Panc1 (cell line): Measurements from ENCODE around the gene CHKB. TPM values are rescaled to one million over a fixed set of nuclear protein-coding genes. Genes with fewer than 3 reads are reported as not detected.

Experiments used
- ATAC-seq: fragments of 200-7000 bp; cut with Tn5 transposase; 2 replicates; pipeline ENCODE4 v1.9.1; 2020; ENCODE audit warnings: mild to moderate bottlenecking, moderate library complexity
- BruUV-seq: library from RNA; stranded (reverse); fragments of 400-500 nt; replicated peaks from 2 replicates; lab custom pipeline; 2021; lab: Mats Ljungman, UMichigan
- CTCF ChIA-PET: fragments of 300-600 bp; sonication (Branson Sonifier 250); formaldehyde crosslinking; loops from one replicate; lab custom pipeline; 2022; ENCODE audit warnings: antibody characterized with exemption; lab: Charles Lee
- POLR2A ChIA-PET: fragments of 300-600 bp; sonication (Branson Sonifier 250); formaldehyde crosslinking; loops from one replicate; lab custom pipeline; 2022; ENCODE audit warnings: antibody characterized with exemption; lab: Charles Lee
- DNase-seq: peaks from one replicate; pipeline ENCODE4 v3.0.0-alpha.2; 2010; ENCODE audit warnings: low read depth, low spot score
- H3K27ac ChIP-seq: 2 replicates; pipeline ENCODE4 v1.5.1; 2011; ENCODE audit warnings: mild to moderate bottlenecking, low read length, inconsistent platforms
- H3K27me3 ChIP-seq: fragments of 200-500 bp; sonication (Bioruptor generic); 2 replicates; pipeline ENCODE4 v1.6.0; 2014; ENCODE audit warnings: low read length, inconsistent platforms; ENCODE audit not compliant: control insufficient read depth, insufficient read depth
- H3K36me3 ChIP-seq: fragments of 200-500 bp; sonication (Bioruptor generic); 2 replicates; pipeline ENCODE4 v1.5.1; 2014; ENCODE audit warnings: inconsistent platforms, mild to moderate bottlenecking, low read length, moderate library complexity; ENCODE audit not compliant: control insufficient read depth, insufficient read depth
- H3K4me1 ChIP-seq: 2 replicates; pipeline ENCODE4 v1.5.1; 2011; ENCODE audit warnings: inconsistent platforms, mild to moderate bottlenecking, low read length, moderate library complexity; ENCODE audit not compliant: control insufficient read depth, insufficient read depth
- H3K4me3 ChIP-seq, 2 experiments: 2 replicates each; pipeline ENCODE4 v1.5.1; 2011 to 2012; ENCODE audit warnings: low read depth in 2 of 2, low read length in 2 of 2, mild to moderate bottlenecking in 2 of 2, inconsistent platforms in 1 of 2, moderate library complexity in 1 of 2
- H3K9me3 ChIP-seq: fragments of 200-500 bp; sonication (Bioruptor generic); 2 replicates; pipeline ENCODE4 v1.5.1; 2014; ENCODE audit warnings: low read depth, mild to moderate bottlenecking, inconsistent platforms, low read length, moderate library complexity; ENCODE audit not compliant: control insufficient read depth, insufficient read depth
- POLR2AphosphoS5 ChIP-seq: IDR thresholded peaks from 2 replicates; pipeline ENCODE4 v1.6.1; 2012; ENCODE audit warnings: mild to moderate bottlenecking, low read depth, low read length, moderate library complexity
- SIN3A ChIP-seq: IDR thresholded peaks from 2 replicates; pipeline ENCODE4 v1.6.1; 2012; ENCODE audit warnings: low read depth, mild to moderate bottlenecking, low read length, moderate library complexity, borderline replicate concordance; ENCODE audit not compliant: insufficient read depth
- TCF7L2 ChIP-seq: IDR thresholded peaks from 2 replicates; pipeline ENCODE4 v1.6.1; 2011; ENCODE audit warnings: mild to moderate bottlenecking, low read depth, low read length, inconsistent platforms
- in situ Hi-C: cut with HindIII; loops from 2 replicates; pipeline ENCODE4 v1.10.0; 2016; ENCODE audit warnings: low sequenced_read_pairs, low pct_unique_long_range_greater_than_20kb
- intact Hi-C: fragments of 100-400 bp; cut with micrococcal nuclease; formaldehyde crosslinking; loops from one replicate; pipeline ENCODE4 v1.10.0; 2022; ENCODE audit not compliant: unreplicated experiment
- total RNA-seq: library from RNA; stranded (reverse); gene quantifications from one replicate; pipeline ENCODE4 v1.2.1, GENCODE V29; 2021; ENCODE audit not compliant: unreplicated experiment
- TF ChIP-seq, protein P1 (sequence below): fragments of 450-650 bp; IDR thresholded peaks from 2 replicates; pipeline ENCODE4 v1.5.1; 2017; ENCODE audit warnings: mild to moderate bottlenecking
- TF ChIP-seq, protein P2 (sequence below), 2 experiments: IDR thresholded peaks; 2 replicates each; pipeline ENCODE4 v1.6.1; 2011 to 2012; ENCODE audit warnings: low read depth in 2 of 2, control low read depth in 1 of 2, low read length in 1 of 2, mild to moderate bottlenecking in 1 of 2, moderate library complexity in 1 of 2; ENCODE audit not compliant: insufficient read depth in 1 of 2

The CHKB gene
- total RNA-seq, 1 experiment from 2014 or later = 43.5 TPM

DNA sequence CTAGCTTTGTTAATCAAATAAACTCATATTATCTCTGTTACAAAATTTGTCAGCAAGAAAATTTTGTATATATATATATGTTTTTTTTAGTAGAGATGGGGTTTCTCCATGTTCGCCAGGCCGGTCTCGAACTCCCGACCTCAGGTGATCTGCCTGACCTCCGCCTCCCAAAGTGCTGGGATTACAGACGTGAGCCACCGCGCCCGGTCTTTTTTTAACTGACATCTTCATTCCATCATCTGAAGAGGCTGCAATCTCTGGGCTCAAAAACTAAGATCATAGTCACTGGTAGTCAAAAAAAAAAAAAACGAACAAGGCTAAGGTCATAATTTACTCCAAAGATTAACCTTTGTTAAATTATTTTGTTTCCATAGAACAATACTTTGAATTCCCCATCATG lies 42.3 kb downstream of the CHKB start:
- Histone ChIP-seq H3K36me3 (no peaks in the 10 kb centered on the region), H3K4me1 (peaks cover 10% of the 10 kb centered on the region), H3K27ac (no peak overlapping the region), H3K4me3 (no peak overlapping the region), H3K9me3 (no peaks in the 10 kb centered on the region), H3K27me3 (no peaks in the 10 kb centered on the region)
- in situ Hi-C loops (no loop called here), intact Hi-C loops (no loop called here)
- ATAC-seq (no peak), DNase-seq (no peak)
- no peak for TF ChIP-seq POLR2AphosphoS5
- TF ChIP-seq SIN3A = no peak
- TF ChIP-seq, protein P1, sequence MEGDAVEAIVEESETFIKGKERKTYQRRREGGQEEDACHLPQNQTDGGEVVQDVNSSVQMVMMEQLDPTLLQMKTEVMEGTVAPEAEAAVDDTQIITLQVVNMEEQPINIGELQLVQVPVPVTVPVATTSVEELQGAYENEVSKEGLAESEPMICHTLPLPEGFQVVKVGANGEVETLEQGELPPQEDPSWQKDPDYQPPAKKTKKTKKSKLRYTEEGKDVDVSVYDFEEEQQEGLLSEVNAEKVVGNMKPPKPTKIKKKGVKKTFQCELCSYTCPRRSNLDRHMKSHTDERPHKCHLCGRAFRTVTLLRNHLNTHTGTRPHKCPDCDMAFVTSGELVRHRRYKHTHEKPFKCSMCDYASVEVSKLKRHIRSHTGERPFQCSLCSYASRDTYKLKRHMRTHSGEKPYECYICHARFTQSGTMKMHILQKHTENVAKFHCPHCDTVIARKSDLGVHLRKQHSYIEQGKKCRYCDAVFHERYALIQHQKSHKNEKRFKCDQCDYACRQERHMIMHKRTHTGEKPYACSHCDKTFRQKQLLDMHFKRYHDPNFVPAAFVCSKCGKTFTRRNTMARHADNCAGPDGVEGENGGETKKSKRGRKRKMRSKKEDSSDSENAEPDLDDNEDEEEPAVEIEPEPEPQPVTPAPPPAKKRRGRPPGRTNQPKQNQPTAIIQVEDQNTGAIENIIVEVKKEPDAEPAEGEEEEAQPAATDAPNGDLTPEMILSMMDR = no peak
- TF ChIP-seq, protein P2, sequence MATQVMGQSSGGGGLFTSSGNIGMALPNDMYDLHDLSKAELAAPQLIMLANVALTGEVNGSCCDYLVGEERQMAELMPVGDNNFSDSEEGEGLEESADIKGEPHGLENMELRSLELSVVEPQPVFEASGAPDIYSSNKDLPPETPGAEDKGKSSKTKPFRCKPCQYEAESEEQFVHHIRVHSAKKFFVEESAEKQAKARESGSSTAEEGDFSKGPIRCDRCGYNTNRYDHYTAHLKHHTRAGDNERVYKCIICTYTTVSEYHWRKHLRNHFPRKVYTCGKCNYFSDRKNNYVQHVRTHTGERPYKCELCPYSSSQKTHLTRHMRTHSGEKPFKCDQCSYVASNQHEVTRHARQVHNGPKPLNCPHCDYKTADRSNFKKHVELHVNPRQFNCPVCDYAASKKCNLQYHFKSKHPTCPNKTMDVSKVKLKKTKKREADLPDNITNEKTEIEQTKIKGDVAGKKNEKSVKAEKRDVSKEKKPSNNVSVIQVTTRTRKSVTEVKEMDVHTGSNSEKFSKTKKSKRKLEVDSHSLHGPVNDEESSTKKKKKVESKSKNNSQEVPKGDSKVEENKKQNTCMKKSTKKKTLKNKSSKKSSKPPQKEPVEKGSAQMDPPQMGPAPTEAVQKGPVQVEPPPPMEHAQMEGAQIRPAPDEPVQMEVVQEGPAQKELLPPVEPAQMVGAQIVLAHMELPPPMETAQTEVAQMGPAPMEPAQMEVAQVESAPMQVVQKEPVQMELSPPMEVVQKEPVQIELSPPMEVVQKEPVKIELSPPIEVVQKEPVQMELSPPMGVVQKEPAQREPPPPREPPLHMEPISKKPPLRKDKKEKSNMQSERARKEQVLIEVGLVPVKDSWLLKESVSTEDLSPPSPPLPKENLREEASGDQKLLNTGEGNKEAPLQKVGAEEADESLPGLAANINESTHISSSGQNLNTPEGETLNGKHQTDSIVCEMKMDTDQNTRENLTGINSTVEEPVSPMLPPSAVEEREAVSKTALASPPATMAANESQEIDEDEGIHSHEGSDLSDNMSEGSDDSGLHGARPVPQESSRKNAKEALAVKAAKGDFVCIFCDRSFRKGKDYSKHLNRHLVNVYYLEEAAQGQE (IDR thresholded peaks at IDR 0.05; ENCODE audit: insufficient read depth in 1 of 2, low read depth in 2 of 2, low read length in 1 of 2) = no peak
- TF ChIP-seq TCF7L2 = no peak
- no TSS peak for BruUV-seq
- POLR2A ChIA-PET = no interaction called here
- CTCF ChIA-PET = no interaction called here

DNA sequence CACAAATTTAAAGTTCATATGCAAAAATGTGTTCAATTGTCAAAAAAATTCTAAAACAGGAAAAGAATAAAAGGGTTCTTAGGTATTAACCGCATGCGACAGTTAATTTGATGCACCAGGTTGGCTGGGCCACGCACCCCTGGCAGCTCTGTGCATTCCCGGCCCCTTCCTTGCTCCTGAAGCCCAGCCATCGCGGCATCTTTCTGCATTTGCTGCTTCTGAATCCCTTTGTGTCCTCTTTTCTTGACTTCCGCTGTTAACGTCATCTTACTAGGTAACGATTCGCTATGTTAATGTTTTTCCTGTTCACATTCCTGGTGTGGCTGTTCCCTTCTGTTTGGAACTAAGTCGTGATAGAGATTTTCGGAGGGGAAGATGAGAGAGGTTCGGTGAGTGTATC lies 44.9 kb downstream of the CHKB start:
- DNase-seq (no peak), ATAC-seq (no peak)
- Histone ChIP-seq H3K9me3 (no peaks in the 10 kb centered on the region), H3K4me1 (peaks cover 3% of the 10 kb centered on the region; the same call in 1 of the 2 replicates), H3K27ac (no peak overlapping the region), H3K36me3 (no peaks in the 10 kb centered on the region), H3K27me3 (no peaks in the 10 kb centered on the region), H3K4me3 (no peak overlapping the region)
- in situ Hi-C loops = no loop called here
- ChIA-PET CTCF (no interaction called here), POLR2A (no interaction called here)
- TF ChIP-seq SIN3A (no peak), TCF7L2 (no peak), POLR2AphosphoS5 (no peak)
- TF ChIP-seq, protein P1 = no peak
- TF ChIP-seq, protein P2 (IDR thresholded peaks at IDR 0.05; ENCODE audit: insufficient read depth in 1 of 2, low read depth in 2 of 2, low read length in 1 of 2) = no peak
- BruUV-seq = no TSS peak
- intact Hi-C loops = no loop called here
